NB4 (cell line): ENCODE data around the gene GPR39.

ENCODE experiments used
- DNase-seq: peaks from one replicate; pipeline ENCODE4 v3.0.0; 2010; ENCODE audit warnings: low read depth
- H3K4me3 ChIP-seq: one replicate; pipeline ENCODE4 v1.5.1; 2011; ENCODE audit warnings: mild to moderate bottlenecking, low read depth, low read length, moderate library complexity
- MAX ChIP-seq: IDR thresholded peaks from 2 replicates; pipeline ENCODE4 v1.6.1; 2011; ENCODE audit warnings: low read depth, low read length
- MYC ChIP-seq: IDR thresholded peaks from 2 replicates; pipeline ENCODE4 v1.6.1; 2011; ENCODE audit warnings: low read depth, low read length
- POLR2A ChIP-seq: IDR thresholded peaks from 2 replicates; pipeline ENCODE4 v1.6.1; 2011; ENCODE audit warnings: mild to moderate bottlenecking; ENCODE audit not compliant: insufficient read length; ENCODE audit errors: extremely low read depth
- TF ChIP-seq, protein P1 (sequence below): IDR thresholded peaks from one replicate; pipeline ENCODE4 v1.5.1; 2012; ENCODE audit warnings: low read depth, low read length

The GPR39 gene

DNA sequence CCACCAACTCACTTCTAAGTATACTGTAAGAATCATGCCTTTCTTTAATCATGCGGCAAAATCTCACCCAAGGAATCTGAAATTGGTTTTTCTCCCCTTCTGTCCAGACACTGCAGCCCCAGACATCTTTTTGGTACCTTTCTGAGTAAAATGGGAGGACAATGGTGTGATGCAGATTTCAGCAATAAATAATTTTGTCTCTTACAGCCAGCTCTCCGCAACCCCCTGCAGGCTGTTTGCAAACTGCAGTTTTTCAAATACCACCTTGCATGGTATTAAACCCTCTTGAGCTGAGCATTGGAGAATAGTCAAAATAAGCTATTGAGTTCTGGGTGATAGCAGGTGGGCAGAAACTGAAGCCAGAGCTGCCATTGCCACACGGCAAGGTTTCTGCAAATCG lies 32.2 kb downstream of the GPR39 start:
- H3K4me3 ChIP-seq = no peak overlapping the region
- TF ChIP-seq POLR2A = no peak
- TF ChIP-seq, protein P1, sequence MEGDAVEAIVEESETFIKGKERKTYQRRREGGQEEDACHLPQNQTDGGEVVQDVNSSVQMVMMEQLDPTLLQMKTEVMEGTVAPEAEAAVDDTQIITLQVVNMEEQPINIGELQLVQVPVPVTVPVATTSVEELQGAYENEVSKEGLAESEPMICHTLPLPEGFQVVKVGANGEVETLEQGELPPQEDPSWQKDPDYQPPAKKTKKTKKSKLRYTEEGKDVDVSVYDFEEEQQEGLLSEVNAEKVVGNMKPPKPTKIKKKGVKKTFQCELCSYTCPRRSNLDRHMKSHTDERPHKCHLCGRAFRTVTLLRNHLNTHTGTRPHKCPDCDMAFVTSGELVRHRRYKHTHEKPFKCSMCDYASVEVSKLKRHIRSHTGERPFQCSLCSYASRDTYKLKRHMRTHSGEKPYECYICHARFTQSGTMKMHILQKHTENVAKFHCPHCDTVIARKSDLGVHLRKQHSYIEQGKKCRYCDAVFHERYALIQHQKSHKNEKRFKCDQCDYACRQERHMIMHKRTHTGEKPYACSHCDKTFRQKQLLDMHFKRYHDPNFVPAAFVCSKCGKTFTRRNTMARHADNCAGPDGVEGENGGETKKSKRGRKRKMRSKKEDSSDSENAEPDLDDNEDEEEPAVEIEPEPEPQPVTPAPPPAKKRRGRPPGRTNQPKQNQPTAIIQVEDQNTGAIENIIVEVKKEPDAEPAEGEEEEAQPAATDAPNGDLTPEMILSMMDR = peak; percentile 44
- peak; percentile 27 for DNase-seq

- DNase-seq = no peak
- no peak for TF ChIP-seq MAX
- no peak for TF ChIP-seq MYC
- TF ChIP-seq, protein P1 = no peak
- TF ChIP-seq POLR2A = no peak
- no peak overlapping the region for H3K4me3 ChIP-seq
These were observed 33.3 kb downstream of the GPR39 start for GRCh38 chr2:132449868-132450267.

DNA sequence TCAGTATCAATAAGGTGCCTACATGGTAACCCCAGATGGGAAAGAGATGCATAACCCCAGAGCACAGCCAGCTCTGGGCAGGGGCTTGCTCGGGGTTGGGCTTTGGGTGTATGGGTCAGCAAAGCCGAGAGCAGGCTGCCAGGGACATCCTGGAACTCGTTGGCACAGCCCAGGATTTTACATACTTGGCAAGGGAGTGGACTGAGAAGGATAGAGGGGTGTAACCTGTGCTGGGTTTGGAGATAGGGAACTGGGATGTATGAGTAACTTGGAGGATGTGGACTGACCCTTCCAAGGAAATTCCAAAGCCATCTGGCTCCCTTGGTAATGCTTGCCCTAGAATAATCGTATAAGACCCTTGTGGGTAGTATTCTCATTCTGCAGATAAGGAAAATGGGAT lies 44.2 kb downstream of the GPR39 start:
- no peak overlapping the region for H3K4me3 ChIP-seq
- TF ChIP-seq MYC = no peak
- TF ChIP-seq POLR2A = no peak
- TF ChIP-seq, protein P1 = no peak
- no peak for TF ChIP-seq MAX
- DNase-seq = no peak

GRCh38 chr2:132462236-132462635 lies 45.6 kb downstream of the GPR39 start:
- no peak for DNase-seq
- TF ChIP-seq, protein P1 = no peak
- no peak for TF ChIP-seq MAX
- TF ChIP-seq POLR2A = no peak
- no peak for TF ChIP-seq MYC
- H3K4me3 ChIP-seq = no peak overlapping the region

DNA sequence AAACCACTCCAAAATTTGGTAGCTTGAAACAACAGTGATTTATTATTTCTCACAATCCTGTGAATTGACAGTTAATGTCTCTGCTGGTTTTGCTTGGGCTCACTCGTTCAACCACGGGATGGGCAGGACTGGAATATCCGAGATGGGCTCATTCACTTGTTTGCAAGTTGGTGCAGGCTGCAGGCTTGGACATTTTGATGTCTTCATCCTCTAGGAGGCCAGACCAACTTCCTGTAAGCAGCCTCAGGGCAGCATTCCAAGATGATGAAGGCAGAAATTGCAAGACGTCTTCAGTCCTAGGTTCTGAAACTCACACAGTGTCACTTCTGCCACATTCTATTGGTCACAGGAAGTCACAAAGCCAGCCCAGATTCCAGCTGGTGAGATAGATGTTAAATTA lies 47.1 kb downstream of the GPR39 start:
- TF ChIP-seq MYC (no peak), POLR2A (no peak), MAX (no peak)
- TF ChIP-seq, protein P1 = no peak
- no peak overlapping the region for H3K4me3 ChIP-seq
- no peak for DNase-seq

- H3K4me3 ChIP-seq = no peak overlapping the region
- no peak for DNase-seq
- TF ChIP-seq MAX (no peak), POLR2A (no peak), MYC (no peak)
- TF ChIP-seq, protein P1 = no peak
These were observed 49.3 kb downstream of the GPR39 start for GRCh38 chr2:132465917-132466316.
